Pancreas (tissue), 10 donors: ENCODE data around the gene PRICKLE1. TPM values are rescaled to one million over a fixed set of nuclear protein-coding genes. Genes with fewer than 3 reads are reported as not detected.
A peak's percentile ranks its signal among the peaks of the same experiment; 100 is the strongest.

Experiments used
- ATAC-seq, 4 donors: fragments of 200-7000 bp; cut with Tn5 transposase; one replicate each; pipeline versions ENCODE4 v1.8.0 to v1.9.1; 2020; ENCODE audit warnings: mild to moderate bottlenecking in 4 of 4, moderate library complexity in 4 of 4
- DNase-seq, 6 donors: peaks; one replicate each; pipeline ENCODE4 v3.0.0-alpha.2; 2020
- FAIRE-seq: peaks from 2 replicates; lab custom pipeline; 2012; peaks lifted over from hg19 to GRCh38; lab: Jason Lieb, UNC
- H3K27ac ChIP-seq, 4 donors: fragments of 200-600 bp; sonication (generic); 1 replicate in 3 of 4; 2 replicates in 1 of 4; pipeline versions ENCODE4 v1.5.0 to v1.8.0; 2020
- H3K27me3 ChIP-seq, 4 donors: fragments of 200-600 bp; one replicate each; pipeline ENCODE4 v1.8.0; 2021
- H3K36me3 ChIP-seq, 3 donors: fragments of 200-600 bp; sonication (generic) in 1 of 3; one replicate each; pipeline versions ENCODE4 v1.5.0 to v1.8.0; 2020 to 2021
- H3K4me1 ChIP-seq, 3 donors: fragments of 200-600 bp; one replicate each; pipeline ENCODE4 v1.8.0; 2021
- H3K4me3 ChIP-seq, 4 donors: fragments of 200-600 bp; sonication (generic) in 2 of 4; one replicate each; pipeline versions ENCODE4 v1.5.0 to v1.8.0; 2020 to 2021
- H3K9me3 ChIP-seq, 4 donors: fragments of 200-600 bp; one replicate each; pipeline ENCODE4 v1.8.0; 2021
- whole genome bisulfite sequencing, 2 donors: extraction: QIAGEN DNeasy Blood & Tissue Kit; methylation state at CpG; one replicate each; pipeline ENCODE4 v1.1.7; 2013; 5-methylcytosine and 5-hydroxymethylcytosine counted together
- intact Hi-C, 3 donors: fragments of 100-400 bp; cut with DNase I; formaldehyde crosslinking; loops; one replicate each; pipeline versions ENCODE4 v1.11.1 to v1.14.2; 2022
- polyA plus RNA-seq, 2 donors: library from polyadenylated mRNA; stranded (reverse); fragments of 200-250 nt; gene quantifications; one replicate each; pipeline ENCODE4 v1.2.3, GENCODE V29; 2013
- total RNA-seq, 6 donors: library from RNA; stranded (reverse); fragmentation: NEBNext Ultra II Directional in 4 of 6; extraction: Animal tissue kit (Norgen Biotek cat#: 25700) in 4 of 6; gene quantifications; one replicate each; pipeline versions ENCODE4 v1.2.1 to v1.2.4, GENCODE V29; 2021 to 2023
- TF ChIP-seq, protein P1 (sequence below), 4 donors: fragments of 200-600 bp; sonication (generic) in 3 of 4; IDR thresholded peaks; one replicate each; pipeline versions ENCODE4 v1.5.0 to v1.8.0; 2021; ENCODE audit warnings: antibody characterized with exemption in 4 of 4
- donor health status: healthy with polysubstance abuse.
- donor health status: DM: no; HTN: no; CAD: no; lungs with moderate emphysema.
- donor health status: DM: no; HTN: no; CAD: no.
- donor health status: control.
- donor health status: control.
- donor health status: Bipolar disorder and iron deficiency.
- donor health status: DM: yes; HTN: yes; CAD: no.
- donor health status: DM: no; HTN: no; CAD: no.
- donor health status: DM: no; HTN: no; CAD: no.
- donor health status: DM: yes; HTN: yes; CAD: no.

The PRICKLE1 gene
- total and polyA plus RNA-seq, 8 donors, result 1.5 to 9.5 (median 2.8) TPM

GRCh38 chr12:42484996-42485395 is 104.5 kb downstream of the PRICKLE1 start:
- peaks cover 0 to 4% (median 3%) of the 10 kb centered on the region in 3 donors for H3K4me1 ChIP-seq
- intact Hi-C loops, result loop anchor here in 2 of 3 donors (10.0 kb wide), 2 partner anchors 80 to 860 kb away; no protein-coding TSS in a partner anchor
- DNase-seq (no peak), ATAC-seq (no peak), FAIRE-seq (no peak)
- H3K4me3 ChIP-seq, result no peak overlapping the region
- H3K27ac ChIP-seq, result peak overlapping the region in 1 of 4 donors; percentile 7
- no peaks in the 10 kb centered on the region for H3K36me3 ChIP-seq
- WGBS, 2 donors, result 43 to 44% methylated on average over 3 of the region's 3 CpGs
- H3K27me3 ChIP-seq, result no peaks in the 10 kb centered on the region
- TF ChIP-seq, protein P1, sequence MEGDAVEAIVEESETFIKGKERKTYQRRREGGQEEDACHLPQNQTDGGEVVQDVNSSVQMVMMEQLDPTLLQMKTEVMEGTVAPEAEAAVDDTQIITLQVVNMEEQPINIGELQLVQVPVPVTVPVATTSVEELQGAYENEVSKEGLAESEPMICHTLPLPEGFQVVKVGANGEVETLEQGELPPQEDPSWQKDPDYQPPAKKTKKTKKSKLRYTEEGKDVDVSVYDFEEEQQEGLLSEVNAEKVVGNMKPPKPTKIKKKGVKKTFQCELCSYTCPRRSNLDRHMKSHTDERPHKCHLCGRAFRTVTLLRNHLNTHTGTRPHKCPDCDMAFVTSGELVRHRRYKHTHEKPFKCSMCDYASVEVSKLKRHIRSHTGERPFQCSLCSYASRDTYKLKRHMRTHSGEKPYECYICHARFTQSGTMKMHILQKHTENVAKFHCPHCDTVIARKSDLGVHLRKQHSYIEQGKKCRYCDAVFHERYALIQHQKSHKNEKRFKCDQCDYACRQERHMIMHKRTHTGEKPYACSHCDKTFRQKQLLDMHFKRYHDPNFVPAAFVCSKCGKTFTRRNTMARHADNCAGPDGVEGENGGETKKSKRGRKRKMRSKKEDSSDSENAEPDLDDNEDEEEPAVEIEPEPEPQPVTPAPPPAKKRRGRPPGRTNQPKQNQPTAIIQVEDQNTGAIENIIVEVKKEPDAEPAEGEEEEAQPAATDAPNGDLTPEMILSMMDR (IDR thresholded peaks at IDR 0.05), result no peak
- no peaks in the 10 kb centered on the region for H3K9me3 ChIP-seq

- DNase-seq (peak in 5 of 6 donors; percentile 15 to 78 (median 48)), ATAC-seq (peak; percentile 26 to 47 (median 30)), FAIRE-seq (no peak)
- Histone ChIP-seq H3K27me3 (no peaks in the 10 kb centered on the region), H3K9me3 (no peaks in the 10 kb centered on the region), H3K36me3 (no peaks in the 10 kb centered on the region), H3K27ac (peak overlapping the region in 3 of 4 donors; percentile 29 to 62 (median 60)), H3K4me3 (peak overlapping the region; percentile 69 to 85 (median 83)), H3K4me1 (peaks cover 0 to 4% (median 3%) of the 10 kb centered on the region in 3 donors)
- WGBS, 2 donors, result 0 to 1% methylated on average over 3 to 30 of the region's 30 CpGs
- intact Hi-C loops, result loop anchor here in 2 of 3 donors (10.0 kb wide), 2 partner anchors 81 to 861 kb away; no protein-coding TSS in a partner anchor
- TF ChIP-seq, protein P1 (IDR thresholded peaks at IDR 0.05), result no peak
Measured at GRCh38 chr12:42483521-42483790, 106.1 kb downstream of the PRICKLE1 start.

- Histone ChIP-seq H3K4me3 (peak overlapping the region; percentile 69 to 85 (median 83)), H3K9me3 (no peaks in the 10 kb centered on the region), H3K4me1 (peaks cover 0 to 4% (median 3%) of the 10 kb centered on the region in 3 donors), H3K27me3 (no peaks in the 10 kb centered on the region), H3K36me3 (no peaks in the 10 kb centered on the region), H3K27ac (peak overlapping the region in 3 of 4 donors; percentile 29 to 62 (median 60))
- ATAC-seq, result peak; percentile 85 to 94 (median 90)
- peak; percentile 53 to 93 (median 70) for DNase-seq
- TF ChIP-seq, protein P1 (IDR thresholded peaks at IDR 0.05), result peak; percentile 74 to 92 (median 88)
- 1% methylated on average over 67 to 83 of the region's 83 CpGs for WGBS, 2 donors
- no peak for FAIRE-seq
- intact Hi-C loops, result loop anchor here in 2 of 3 donors (10.0 kb wide), 2 partner anchors 82 to 862 kb away; no protein-coding TSS in a partner anchor
Measured at GRCh38 chr12:42482748-42483520, 106.6 kb downstream of the PRICKLE1 start.

DNA sequence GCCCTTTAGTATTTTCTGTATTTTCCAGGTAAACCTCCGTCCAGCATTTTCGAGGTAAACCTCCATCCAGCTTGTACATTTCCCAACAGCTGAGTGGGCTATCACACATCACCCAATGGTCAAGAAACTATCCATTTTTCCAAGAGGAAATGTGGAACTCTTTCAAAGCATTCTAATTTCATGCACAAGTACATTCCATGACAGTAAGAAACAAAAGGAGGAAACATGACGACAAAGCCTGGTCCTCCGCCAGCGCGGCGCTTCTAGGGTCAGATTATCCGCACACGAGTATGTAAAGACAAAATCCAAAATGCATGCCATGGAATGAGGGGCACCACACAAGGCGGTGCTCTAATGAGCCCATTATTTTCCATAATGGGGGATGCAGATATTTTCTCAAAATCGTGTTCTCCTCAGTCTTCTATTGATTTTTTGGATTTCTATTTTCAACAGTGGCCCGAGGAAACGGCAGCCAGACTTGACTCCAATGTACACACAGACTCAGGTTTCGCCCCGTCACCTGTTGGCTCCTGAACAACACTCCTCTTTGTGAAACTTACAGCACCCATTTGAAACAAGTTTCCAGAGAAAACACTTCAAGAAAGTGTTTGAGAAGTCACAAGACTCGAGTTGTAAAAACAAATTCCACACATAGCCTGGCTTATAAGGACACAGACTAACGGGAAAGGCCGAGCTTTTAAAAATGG is 107.4 kb downstream of the PRICKLE1 start:
- Histone ChIP-seq H3K4me3 (peak overlapping the region; percentile 69 to 85 (median 83)), H3K9me3 (no peaks in the 10 kb centered on the region), H3K27me3 (no peaks in the 10 kb centered on the region), H3K36me3 (no peaks in the 10 kb centered on the region), H3K4me1 (peaks cover 0 to 4% (median 3%) of the 10 kb centered on the region in 3 donors), H3K27ac (peak overlapping the region in 3 of 4 donors; percentile 29 to 62 (median 60))
- TF ChIP-seq, protein P1 (IDR thresholded peaks at IDR 0.05), result no peak
- intact Hi-C loops, result loop anchor here in 2 of 3 donors (10.0 kb wide), 2 partner anchors 83 to 863 kb away; no protein-coding TSS in a partner anchor
- WGBS, 2 donors, result 25 to 29% methylated on average over 18 of the region's 18 CpGs
- DNase-seq, result peak in 5 of 6 donors; percentile 49 to 72 (median 64)
- FAIRE-seq, result no peak
- ATAC-seq, result peak; percentile 64 to 70 (median 66)
